Sciatic nerve (tissue), 2 donors: Measurements from ENCODE around the gene SLC25A34. TPM values are rescaled to one million over a fixed set of nuclear protein-coding genes. Genes with fewer than 3 reads are reported as not detected.
"Not testable (repeated sequence)": the region's sequence is repeated elsewhere in the genome, so short reads cannot be mapped to it uniquely, and the experiment has no call there.

Source experiments
- ATAC-seq: fragments of 200-7000 bp; cut with Tn5 transposase; one replicate; pipeline ENCODE4 v1.9.1; 2020; ENCODE audit warnings: mild to moderate bottlenecking, moderate library complexity
- DNase-seq: peaks from one replicate; pipeline ENCODE4 v3.0.0-alpha.2; 2020; ENCODE audit warnings: low spot score
- intact Hi-C: fragments of 100-400 bp; cut with DNase I; formaldehyde crosslinking; loops from one replicate; pipeline ENCODE4 v1.14.2; 2022
- total RNA-seq: library from RNA; stranded (reverse); fragmentation: NEBNext Ultra II Directional; extraction: Animal tissue kit (Norgen Biotek cat#: 25700); gene quantifications from one replicate; pipeline ENCODE4 v1.2.1, GENCODE V29; 2021
- donor health status: DM: no; HTN: no; CAD: no.
- donor health status: DM: no; HTN: no; CAD: no.

The SLC25A34 gene
- total RNA-seq: 1.6 TPM

GRCh38 chr1:15736038-15736891, at the start of gene SLC25A34:
Gene SLC25A34, plus strand, starts transcription at chr1:15736258. Its CDS starts 228 bp downstream, at chr1:15736486.
- no peak for DNase-seq
- intact Hi-C loops: no loop called here
- ATAC-seq: peak; percentile 29

GRCh38 chr1:15687446-15687845, 48.6 kb upstream of the SLC25A34 start:
- intact Hi-C loops: loop anchor here (5.0 kb wide), 1 partner anchor 70 kb away; the partner anchor contains the start of gene DDI2
- no peak for ATAC-seq
- DNase-seq: no peak

DNA sequence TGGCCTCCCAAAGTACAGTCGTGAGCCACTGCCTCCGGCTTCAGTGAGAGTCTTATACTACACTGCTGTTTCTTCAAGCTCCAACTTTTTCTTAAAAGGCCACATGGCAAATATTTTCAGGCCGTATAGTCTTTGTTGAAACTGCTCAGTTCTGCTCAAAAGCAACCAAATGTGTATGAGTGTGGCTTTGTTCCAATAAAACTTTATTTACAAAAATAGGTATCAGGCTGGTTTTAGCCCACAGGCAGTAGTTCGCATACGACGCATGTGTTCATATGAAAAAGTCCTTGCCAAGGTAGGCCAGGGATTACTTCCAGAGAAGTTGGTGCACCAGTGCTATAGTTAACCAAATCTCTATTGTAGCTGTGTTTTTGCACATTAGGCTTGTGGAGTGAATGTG, 45.7 kb upstream of the SLC25A34 start:
- intact Hi-C loops: no loop called here
- DNase-seq (no peak), ATAC-seq (no peak)

DNA sequence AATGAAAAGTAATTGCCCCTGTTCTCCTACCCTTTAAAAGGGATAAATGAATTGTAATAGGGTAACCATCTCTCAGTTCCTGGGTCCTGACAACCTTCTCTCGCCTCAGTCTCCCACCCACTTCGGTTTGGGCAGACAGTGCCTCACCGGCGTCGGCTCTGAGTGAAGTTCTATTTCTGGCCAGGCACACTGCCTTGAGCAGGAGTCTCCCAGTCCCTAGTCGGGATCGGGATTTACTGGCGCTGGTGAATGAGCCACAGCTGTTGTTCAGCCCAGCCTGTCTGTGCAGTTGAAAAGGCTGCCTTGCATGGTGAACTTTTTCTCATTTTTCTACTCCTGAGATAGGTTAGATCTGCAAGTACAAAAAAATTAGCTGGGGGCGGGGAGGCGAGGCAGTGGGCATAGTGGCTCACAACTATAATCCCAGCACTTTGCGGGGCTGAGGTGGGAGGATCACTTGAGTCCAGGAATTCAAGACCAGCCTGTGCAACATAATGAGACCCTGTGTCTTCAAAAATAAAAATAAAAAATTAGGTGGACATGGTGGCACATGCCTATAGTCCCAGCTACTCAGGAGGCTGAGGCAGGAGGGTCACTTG, 44.5 kb upstream of the SLC25A34 start:
- ATAC-seq: peak; percentile 61
- DNase-seq: no peak
- intact Hi-C loops: no loop called here

- no peak for DNase-seq
- intact Hi-C loops: no loop called here
- no peak for ATAC-seq
These were observed 43.9 kb upstream of the SLC25A34 start for GRCh38 chr1:15692121-15692682.

DNA sequence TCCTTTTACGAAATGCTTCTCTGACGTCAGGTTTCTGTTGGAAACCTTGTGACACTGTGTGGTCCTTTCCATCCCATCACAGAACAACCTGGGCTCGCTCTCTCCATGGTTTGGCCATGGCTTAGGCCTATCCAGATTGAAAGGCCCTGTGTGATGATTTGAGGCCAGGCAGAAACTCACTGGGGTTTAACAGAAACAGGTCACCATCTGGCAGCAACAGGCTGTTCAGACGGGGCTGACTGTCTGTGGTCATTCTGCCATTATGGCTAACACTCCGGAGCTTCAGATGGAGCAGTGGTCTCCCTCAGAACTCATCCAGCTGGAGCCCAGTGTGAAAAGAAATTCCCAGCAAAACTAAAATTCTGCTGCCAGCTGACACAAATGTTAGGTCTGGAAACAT, 42.7 kb upstream of the SLC25A34 start:
- DNase-seq: no peak
- intact Hi-C loops: no loop called here
- ATAC-seq: no peak

GRCh38 chr1:15696956-15697521, 39.0 kb upstream of the SLC25A34 start:
- ATAC-seq (peak; percentile 53), DNase-seq (no peak)
- intact Hi-C loops: no loop called here

GRCh38 chr1:15698201-15698600, 37.9 kb upstream of the SLC25A34 start:
- ATAC-seq (no peak), DNase-seq (no peak)
- intact Hi-C loops: no loop called here

DNA sequence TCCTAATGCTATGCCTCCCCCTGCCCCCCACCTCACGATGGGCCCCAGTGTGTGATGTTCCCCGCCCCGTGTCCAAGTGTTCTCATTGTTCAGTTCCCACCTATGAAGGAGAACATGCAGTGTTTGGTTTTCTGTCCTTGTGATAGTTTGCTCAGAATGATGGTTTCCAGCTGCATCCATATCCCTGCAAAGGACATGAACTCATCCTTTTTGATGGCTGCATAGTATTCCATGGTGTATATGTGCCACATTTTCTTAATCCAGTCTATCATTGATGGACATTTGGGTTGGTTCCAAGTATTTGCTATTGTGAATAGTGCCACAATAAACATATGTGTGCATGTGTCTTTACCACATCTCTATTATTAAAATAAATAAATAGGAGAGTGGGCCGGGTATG, 36.7 kb upstream of the SLC25A34 start:
- DNase-seq, intact Hi-C loops, ATAC-seq: not testable (repeated sequence)

GRCh38 chr1:15700508-15700907, 35.5 kb upstream of the SLC25A34 start:
- intact Hi-C loops: no loop called here
- ATAC-seq (no peak), DNase-seq (no peak)

DNA sequence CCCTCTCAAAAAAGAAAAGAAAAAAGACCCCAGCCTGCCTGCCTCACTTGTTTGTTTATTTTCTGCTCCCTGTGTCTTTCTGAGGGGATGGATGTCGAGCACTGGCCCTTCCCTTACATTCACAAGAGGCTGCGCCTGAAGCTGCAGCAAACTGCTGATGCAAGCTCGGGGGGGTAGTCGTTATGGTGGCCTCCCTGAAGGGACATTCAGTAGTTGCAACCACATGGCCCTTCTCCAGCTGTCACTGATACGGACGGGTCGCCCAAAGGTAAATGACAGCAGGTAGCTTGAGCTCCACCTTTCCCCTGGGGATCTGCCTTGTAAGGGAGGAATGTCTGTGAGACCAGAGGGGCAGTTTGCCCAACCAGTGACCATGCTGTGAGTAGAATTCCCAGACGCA, 34.3 kb upstream of the SLC25A34 start:
- DNase-seq (no peak), ATAC-seq (no peak)
- intact Hi-C loops: no loop called here

GRCh38 chr1:15702722-15703550, 33.1 kb upstream of the SLC25A34 start:
- ATAC-seq: peak; percentile 66

GRCh38 chr1:15703562-15703961, 32.5 kb upstream of the SLC25A34 start:
- ATAC-seq (peak; percentile 97), DNase-seq (peak; percentile 90)
- intact Hi-C loops: no loop called here

More at GRCh38 chr1:15702722-15703550, 33.1 kb upstream of the SLC25A34 start:
- intact Hi-C loops: no loop called here
- DNase-seq: no peak

DNA sequence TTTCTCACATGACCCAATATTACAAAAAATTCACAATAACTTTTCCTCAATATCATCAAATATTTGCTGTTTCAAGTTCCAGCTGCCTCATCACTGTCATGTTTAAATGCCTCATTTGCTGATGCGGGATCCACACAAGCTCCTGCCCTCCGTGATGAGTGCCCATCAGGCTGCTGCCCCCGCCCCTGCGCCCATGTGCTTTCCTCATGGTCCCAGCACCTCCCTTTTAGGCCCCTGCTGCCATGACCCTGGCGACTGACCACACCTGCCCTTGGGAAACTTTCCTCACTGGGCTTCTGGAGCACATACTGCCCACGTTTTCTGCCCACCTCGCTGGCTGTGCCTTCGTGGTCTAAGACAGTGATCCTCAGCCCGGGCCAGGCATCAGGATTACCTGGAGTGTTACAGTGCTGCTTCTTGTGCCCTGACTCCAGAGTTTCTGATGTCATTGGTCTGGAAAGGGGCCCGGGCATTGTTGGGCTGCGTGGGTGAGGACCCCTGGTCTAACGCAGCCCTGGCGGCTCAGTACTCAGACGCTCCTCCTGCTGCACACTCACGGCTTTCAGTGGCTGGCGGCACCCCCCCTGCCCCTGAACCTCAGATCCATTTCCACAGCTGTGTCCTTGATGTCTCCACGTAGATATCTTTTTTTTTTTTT, 31.4 kb upstream of the SLC25A34 start:
- intact Hi-C loops: no loop called here
- no peak for ATAC-seq
- DNase-seq: no peak

DNA sequence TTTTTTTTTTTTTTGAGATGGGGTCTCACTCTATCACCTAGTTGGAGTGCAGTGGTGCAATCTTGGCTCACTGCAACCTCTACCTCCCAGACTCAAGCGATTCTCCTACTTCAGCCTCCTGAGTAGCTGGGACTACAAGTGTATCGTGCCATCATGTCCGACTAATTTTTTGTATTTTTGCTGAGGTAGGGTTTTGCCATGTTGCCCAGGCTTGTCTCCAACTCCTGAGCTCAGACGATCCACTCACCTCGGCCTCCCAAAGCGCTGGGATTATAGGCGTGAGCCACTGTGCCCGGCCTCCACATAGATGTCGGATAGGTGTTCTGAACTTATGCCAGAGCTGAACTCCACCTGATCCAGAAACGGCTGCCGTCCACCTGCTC, 30.9 kb upstream of the SLC25A34 start:
- DNase-seq (no peak), ATAC-seq (no peak)
- intact Hi-C loops: no loop called here

DNA sequence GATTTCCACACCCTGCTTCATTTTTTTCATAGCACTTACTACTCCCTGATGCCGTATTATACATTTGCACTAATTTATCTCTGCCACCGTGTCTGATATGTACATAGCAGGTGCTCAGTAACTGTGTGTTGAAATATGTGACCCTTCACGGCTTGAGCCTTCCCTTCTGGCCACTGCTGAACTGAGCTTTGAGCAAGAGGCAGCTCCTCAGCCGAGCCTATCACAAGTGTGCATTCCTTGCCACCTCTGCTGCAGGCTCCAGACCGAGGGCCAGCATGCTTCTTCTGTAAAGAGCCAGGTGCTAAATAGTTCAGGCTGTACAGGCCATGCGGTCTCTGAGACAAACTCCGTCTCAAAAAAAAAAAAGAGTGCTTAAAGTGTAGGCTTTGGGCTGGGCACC, 29.3 kb upstream of the SLC25A34 start:
- intact Hi-C loops: no loop called here
- ATAC-seq (no peak), DNase-seq (no peak)

DNA sequence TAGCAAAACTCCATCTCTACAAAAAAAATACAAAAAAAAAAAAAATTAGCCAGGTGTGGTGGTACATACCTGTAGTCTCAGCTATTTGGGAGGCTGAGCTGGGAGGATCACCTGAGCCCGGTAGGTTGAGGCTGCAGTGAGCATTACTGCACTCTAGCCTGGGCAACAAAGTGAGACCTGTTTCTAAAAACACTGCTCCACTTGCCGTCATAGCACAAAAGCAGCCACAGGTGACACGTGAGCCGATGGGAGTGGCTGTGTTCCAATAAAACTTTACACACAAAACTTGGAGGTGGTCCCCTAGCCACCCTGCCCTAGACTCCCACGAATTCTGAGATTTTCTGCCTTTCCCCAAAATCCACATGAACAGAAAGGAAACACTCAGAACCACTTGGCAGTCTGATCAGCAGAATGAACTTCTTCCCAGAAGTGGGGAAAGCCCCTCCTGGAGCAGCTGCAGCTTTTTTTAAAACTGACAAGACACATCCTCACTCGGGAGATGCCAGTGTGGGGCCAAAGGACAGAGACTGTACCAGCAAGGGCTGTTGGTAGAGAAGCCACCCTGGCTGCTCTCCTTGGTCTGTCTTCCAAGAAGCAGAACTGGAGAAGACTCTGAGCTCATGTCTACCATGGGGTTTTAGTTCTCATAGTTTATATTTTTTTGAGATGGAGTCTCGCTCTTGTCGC, 28.7 kb upstream of the SLC25A34 start:
- DNase-seq (no peak), ATAC-seq (no peak)
- intact Hi-C loops: no loop called here
